Keratinocyte (primary cell): ENCODE results near the gene CAMKMT. TPM values are rescaled to one million over a fixed set of nuclear protein-coding genes. Genes with fewer than 3 reads are reported as not detected.

Experiments
- DNase-seq: peaks from one replicate; pipeline ENCODE4 v3.0.0-alpha.2; 2011; ENCODE audit warnings: low read depth, missing footprints, low spot score
- FAIRE-seq: peaks from 2 replicates; lab custom pipeline; 2011; peaks lifted over from hg19 to GRCh38; lab: Jason Lieb, UNC
- H2AFZ ChIP-seq: 2 replicates; pipeline ENCODE4 v1.6.0; 2012; ENCODE audit warnings: low read length, control low read depth, inconsistent platforms; ENCODE audit not compliant: control insufficient read depth
- H3K27ac ChIP-seq: 2 replicates; pipeline ENCODE4 v1.5.1; 2011; ENCODE audit warnings: low read length; ENCODE audit not compliant: control insufficient read depth, insufficient read depth
- H3K27me3 ChIP-seq: 3 replicates; pipeline ENCODE4 v1.6.0; 2011; ENCODE audit warnings: low read length; ENCODE audit not compliant: control insufficient read depth, insufficient read depth; ENCODE audit errors: extremely low read depth
- H3K36me3 ChIP-seq, 2 experiments: 2 replicates in 1 of 2; 3 replicates in 1 of 2; pipeline ENCODE4 v1.5.1; 2011; ENCODE audit warnings: low read length in 2 of 2, mild to moderate bottlenecking in 1 of 2; ENCODE audit not compliant: control insufficient read depth in 2 of 2, insufficient read depth in 2 of 2; ENCODE audit errors: extremely low read depth in 1 of 2
- H3K4me1 ChIP-seq: 3 replicates; pipeline ENCODE4 v1.5.1; 2011; ENCODE audit warnings: low read length; ENCODE audit not compliant: control insufficient read depth, insufficient read depth; ENCODE audit errors: extremely low read depth
- H3K4me2 ChIP-seq: 3 replicates; pipeline ENCODE4 v1.6.0; 2011; ENCODE audit warnings: low read depth, low read length; ENCODE audit not compliant: control insufficient read depth, insufficient read depth; ENCODE audit errors: extremely low read depth
- H3K4me3 ChIP-seq, 3 experiments: fragments of 200-600 bp in 1 of 3; sonication (generic) in 1 of 3; 2 replicates in 2 of 3; 3 replicates in 1 of 3; pipeline ENCODE4 v1.5.1; 2011 to 2016; ENCODE audit warnings: low read length in 3 of 3, mild to moderate bottlenecking in 3 of 3, control low read depth in 2 of 3, inconsistent platforms in 1 of 3, low read depth in 1 of 3, mixed read lengths in 1 of 3, mixed run types in 1 of 3, moderate library complexity in 1 of 3; ENCODE audit not compliant: control insufficient read depth in 2 of 3, insufficient read depth in 2 of 3; ENCODE audit errors: extremely low read depth in 1 of 3
- H3K79me2 ChIP-seq: 2 replicates; pipeline ENCODE4 v1.6.0; 2012; ENCODE audit warnings: low read length; ENCODE audit not compliant: control insufficient read depth, insufficient read depth
- H3K9ac ChIP-seq: 3 replicates; pipeline ENCODE4 v1.6.0; 2011; ENCODE audit warnings: low read length; ENCODE audit not compliant: control insufficient read depth, insufficient read depth; ENCODE audit errors: extremely low read depth
- H3K9me1 ChIP-seq: 3 replicates; pipeline ENCODE4 v1.6.0; 2011; ENCODE audit warnings: low read length; ENCODE audit not compliant: control insufficient read depth, insufficient read depth; ENCODE audit errors: extremely low read depth
- H3K9me3 ChIP-seq: 2 replicates; pipeline ENCODE4 v1.5.1; 2012; ENCODE audit warnings: low read depth, low read length; ENCODE audit not compliant: control insufficient read depth
- H4K20me1 ChIP-seq: 3 replicates; pipeline ENCODE4 v1.6.0; 2011; ENCODE audit warnings: low read length; ENCODE audit not compliant: control insufficient read depth, insufficient read depth; ENCODE audit errors: extremely low read depth
- CTCF ChIP-seq, 3 experiments: IDR thresholded peaks in 1 of 3; conservative IDR thresholded peaks in 1 of 3; optimal IDR thresholded peaks in 1 of 3; 2 replicates in 2 of 3; 3 replicates in 1 of 3; pipeline versions ENCODE3 to v1.5.1; 2011; ENCODE audit warnings: low read length in 3 of 3, mild to moderate bottlenecking in 3 of 3, moderate library complexity in 2 of 3, control low read depth in 1 of 3, inconsistent platforms in 1 of 3; ENCODE audit not compliant: insufficient read depth in 2 of 3; ENCODE audit errors: extremely low read depth in 1 of 3
- EZH2 ChIP-seq: IDR thresholded peaks from one replicate; pipeline ENCODE4 v1.6.1; 2012; ENCODE audit warnings: inconsistent platforms, mild to moderate bottlenecking, low read length, moderate library complexity
- dilution Hi-C: fragments of 300-500 bp; cut with MboI; formaldehyde crosslinking; loops from one replicate; pipeline ENCODE4 v1.7.0; 2020; ENCODE audit warnings: low sequenced_read_pairs; ENCODE audit not compliant: extremely low pct_ligation_motif_present
- polyA plus RNA-seq, 5 experiments: library from polyadenylated mRNA; depleted of rRNA in 3 of 5; stranded (reverse) in 3 of 5; stranded (forward) in 1 of 5; unstranded in 1 of 5; fragments of >200 nt; gene quantifications; 1 replicate in 1 of 5; 2 replicates in 3 of 5; 3 replicates in 1 of 5; pipeline versions ENCODE4 v1.2.1 to v1.2.3, GENCODE V29; 2011 to 2012; ENCODE audit warnings: missing spikeins in 2 of 5, low read depth in 1 of 5, low replicate concordance in 1 of 5

The CAMKMT gene
- polyA plus RNA-seq, 1 donor (not counting 4 experiments of a cell fraction or from before 2014, with no cell fraction given): 9.9 TPM

GRCh38 chr2:44759823-44760222 lies 398.1 kb downstream of the CAMKMT start:
- H3K36me3 ChIP-seq: no peaks in the 10 kb centered on the region
- no peaks in the 10 kb centered on the region for H3K4me1 ChIP-seq
- H3K79me2 ChIP-seq: no peaks in the 10 kb centered on the region
- no peak overlapping the region for H3K4me2 ChIP-seq
- TF ChIP-seq EZH2 (no peak), CTCF (optimal IDR thresholded peaks at IDR 0.05 in 1 of 3, IDR thresholded peaks at IDR 0.05 in 1 of 3, conservative IDR thresholded peaks at IDR 0.05 in 1 of 3; ENCODE audit: extremely low read depth in 1 of 3, insufficient read depth in 2 of 3, low read length in 3 of 3) (no peak)
- no peaks in the 10 kb centered on the region for H3K27me3 ChIP-seq
- no peaks in the 10 kb centered on the region for H4K20me1 ChIP-seq
- no peak overlapping the region for H3K9ac ChIP-seq
- DNase-seq: no peak
- H3K4me3 ChIP-seq: no peak overlapping the region
- no peak overlapping the region for H2AFZ ChIP-seq
- dilution Hi-C loops: no loop called here
- H3K9me1 ChIP-seq: no peaks in the 10 kb centered on the region
- FAIRE-seq: no peak
- no peak overlapping the region for H3K27ac ChIP-seq
- no peaks in the 10 kb centered on the region for H3K9me3 ChIP-seq

GRCh38 chr2:44763275-44763782 lies 401.6 kb downstream of the CAMKMT start:
- no peak overlapping the region for H2AFZ ChIP-seq
- H3K9me3 ChIP-seq: no peaks in the 10 kb centered on the region
- TF ChIP-seq EZH2 (no peak), CTCF (optimal IDR thresholded peaks at IDR 0.05 in 1 of 3, IDR thresholded peaks at IDR 0.05 in 1 of 3, conservative IDR thresholded peaks at IDR 0.05 in 1 of 3; ENCODE audit: extremely low read depth in 1 of 3, insufficient read depth in 2 of 3, low read length in 3 of 3) (no peak)
- H3K9me1 ChIP-seq: no peaks in the 10 kb centered on the region
- H3K4me1 ChIP-seq: no peaks in the 10 kb centered on the region
- no peak overlapping the region for H3K9ac ChIP-seq
- H3K36me3 ChIP-seq: no peaks in the 10 kb centered on the region
- no peaks in the 10 kb centered on the region for H4K20me1 ChIP-seq
- FAIRE-seq: no peak
- no peak overlapping the region for H3K4me3 ChIP-seq
- H3K4me2 ChIP-seq: no peak overlapping the region
- H3K79me2 ChIP-seq: no peaks in the 10 kb centered on the region
- no peak for DNase-seq
- H3K27me3 ChIP-seq: peaks cover 10% of the 10 kb centered on the region
- no peak overlapping the region for H3K27ac ChIP-seq
- dilution Hi-C loops: no loop called here
